GM21381 (cell line): ENCODE measurements around the gene IGSF5.

Experiments used
- ATAC-seq: cut with Tn5 transposase; IDR thresholded peaks from one replicate; pipeline ENCODE4 v1.9.1; 2021; ENCODE audit warnings: mild to moderate bottlenecking, moderate library complexity; ENCODE audit not compliant: unreplicated experiment

IGSF5 gene

GRCh38 chr21:39812983-39813382 is 68.0 kb downstream of the IGSF5 start:
- ATAC-seq: no peak

- ATAC-seq: no peak
These were observed 73.6 kb downstream of the IGSF5 start for GRCh38 chr21:39818557-39818956.

GRCh38 chr21:39822042-39822441 is 77.1 kb downstream of the IGSF5 start:
- no peak for ATAC-seq

- ATAC-seq: no peak
These were observed 80.3 kb downstream of the IGSF5 start for GRCh38 chr21:39825250-39825649.

GRCh38 chr21:39834543-39834942 is 89.6 kb downstream of the IGSF5 start:
- no peak for ATAC-seq

- ATAC-seq: no peak
These were observed 92.9 kb downstream of the IGSF5 start for GRCh38 chr21:39837861-39838359.

GRCh38 chr21:39840373-39841097 is 95.6 kb downstream of the IGSF5 start:
- no peak for ATAC-seq

GRCh38 chr21:39842741-39843459 is 97.9 kb downstream of the IGSF5 start:
- ATAC-seq: no peak

GRCh38 chr21:39843483-39843882 is 98.5 kb downstream of the IGSF5 start:
- ATAC-seq: no peak

- no peak for ATAC-seq
These were observed 98.9 kb downstream of the IGSF5 start for GRCh38 chr21:39843916-39844315.

- no peak for ATAC-seq
These were observed 100.7 kb downstream of the IGSF5 start for GRCh38 chr21:39845571-39846130.

GRCh38 chr21:39847877-39848276 is 102.9 kb downstream of the IGSF5 start:
- ATAC-seq: no peak

GRCh38 chr21:39849014-39849655 is 104.2 kb downstream of the IGSF5 start:
- ATAC-seq: no peak

- no peak for ATAC-seq
These were observed 105.3 kb downstream of the IGSF5 start for GRCh38 chr21:39850333-39850732.

- ATAC-seq: no peak
These were observed 106.1 kb downstream of the IGSF5 start for GRCh38 chr21:39851002-39851618.
